HG03097 (cell line): ENCODE data around the gene PHF12.
"Not testable (repeated sequence)": the region's sequence is repeated elsewhere in the genome, so short reads cannot be mapped to it uniquely, and the experiment has no call there.

Source experiments
- ATAC-seq: cut with Tn5 transposase; IDR thresholded peaks from one replicate; pipeline ENCODE4 v1.9.1; 2021; ENCODE audit not compliant: unreplicated experiment, low FRiP score

PHF12 gene

GRCh38 chr17:28937044-28937729 is 14.1 kb downstream of the PHF12 start:
- ATAC-seq = no peak

DNA sequence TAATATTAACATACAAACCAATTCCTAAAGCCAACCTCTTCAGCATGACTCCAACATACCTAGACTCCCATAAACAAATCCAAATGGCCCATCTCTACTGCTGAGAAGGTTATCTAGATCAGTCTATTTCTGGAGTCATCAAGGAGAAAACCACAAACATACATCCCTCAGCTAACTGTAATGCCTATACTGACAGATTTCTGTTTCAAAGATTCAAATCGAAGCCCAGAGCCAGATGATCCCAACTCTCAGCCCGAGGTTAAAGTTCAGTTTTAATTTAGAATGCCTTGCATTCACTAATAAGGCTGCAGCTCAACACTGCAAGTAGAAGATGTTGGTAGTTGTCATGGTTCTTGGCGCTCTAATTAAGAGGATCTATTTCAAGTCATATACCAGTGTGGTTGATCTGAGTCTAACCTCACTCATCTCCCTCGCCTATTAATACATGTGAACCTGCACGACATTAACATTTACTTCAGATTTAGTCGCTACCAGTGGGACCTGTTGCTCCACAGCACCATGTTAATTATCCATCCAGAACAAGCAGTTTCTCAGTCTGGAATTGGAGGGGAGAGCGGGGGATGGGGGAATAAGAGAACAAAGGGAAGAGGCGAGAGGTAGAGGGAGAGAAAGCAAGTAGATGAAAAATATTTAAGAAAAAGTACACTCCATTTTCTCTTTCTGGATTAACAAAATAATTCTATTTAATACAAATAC is 15.4 kb downstream of the PHF12 start:
- ATAC-seq = no peak

- ATAC-seq = not testable (repeated sequence)
These were observed 16.8 kb downstream of the PHF12 start for GRCh38 chr17:28934508-28934907.

GRCh38 chr17:28929787-28930186 is 21.5 kb downstream of the PHF12 start:
- no peak for ATAC-seq

- ATAC-seq = no peak
These were observed 23.3 kb downstream of the PHF12 start for GRCh38 chr17:28928061-28928460.

DNA sequence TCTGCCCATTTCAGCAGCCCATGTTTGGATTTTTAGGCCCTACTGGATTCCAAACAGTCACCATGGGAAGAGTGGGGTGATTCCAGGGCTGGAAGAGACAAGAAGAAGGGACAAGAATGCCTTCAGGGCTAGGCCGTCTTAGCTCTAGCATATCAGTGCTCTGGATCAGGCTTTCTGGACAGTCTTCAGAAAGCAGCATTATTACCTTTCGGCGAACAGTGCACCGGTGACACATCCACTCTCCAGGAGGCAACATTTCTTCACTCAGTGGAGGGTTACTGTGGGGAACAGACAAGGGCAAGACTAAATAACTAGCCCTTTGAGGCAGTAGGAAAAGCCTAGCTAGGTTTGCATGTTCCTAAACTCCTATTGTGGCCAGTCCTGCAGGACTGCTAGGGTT is 24.5 kb downstream of the PHF12 start:
- no peak for ATAC-seq

- no peak for ATAC-seq
These were observed 25.0 kb downstream of the PHF12 start for GRCh38 chr17:28926366-28926765.

- ATAC-seq = peak; percentile 35
These were observed 25.4 kb downstream of the PHF12 start for GRCh38 chr17:28925912-28926365.

DNA sequence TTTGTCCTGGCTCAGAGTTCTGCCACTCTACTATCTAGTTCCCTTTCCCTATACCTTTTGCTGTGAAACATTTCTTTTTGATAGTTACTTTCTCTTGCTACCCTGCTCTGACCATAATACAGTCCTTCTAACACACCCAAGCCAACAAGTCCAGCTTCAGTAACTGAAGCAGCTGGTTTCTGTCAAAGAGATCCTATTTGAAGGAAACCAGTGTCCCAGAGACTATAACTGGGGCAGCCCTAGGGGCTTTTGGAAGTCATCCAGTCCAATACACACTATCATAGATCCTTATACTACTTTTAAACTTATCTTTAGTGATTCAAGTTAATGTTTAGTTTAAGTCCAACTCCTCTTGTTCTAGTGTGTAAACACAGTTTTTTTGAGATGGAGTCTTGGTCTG is 31.1 kb downstream of the PHF12 start:
- ATAC-seq = no peak

DNA sequence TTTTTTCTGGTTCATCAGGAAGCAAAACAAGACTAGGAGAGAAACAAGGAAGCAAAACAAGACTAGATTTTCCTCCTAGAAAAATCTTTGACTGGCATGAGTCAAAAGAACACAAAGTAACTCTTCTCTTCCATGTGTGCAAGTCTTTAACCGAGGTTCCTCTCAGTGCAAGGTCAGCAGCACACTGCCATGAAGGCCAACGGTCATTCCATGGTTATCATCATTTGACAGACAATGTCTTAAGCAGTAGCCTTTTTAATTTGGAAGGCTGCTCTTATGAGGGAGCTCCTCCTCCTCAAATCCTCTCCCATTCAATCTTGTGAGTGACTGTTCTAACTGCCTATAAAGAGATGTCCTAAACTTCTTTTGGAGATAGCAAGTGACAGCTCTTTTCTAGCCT is 33.0 kb downstream of the PHF12 start:
- no peak for ATAC-seq

- no peak for ATAC-seq
These were observed 33.9 kb downstream of the PHF12 start for GRCh38 chr17:28917465-28917864.

DNA sequence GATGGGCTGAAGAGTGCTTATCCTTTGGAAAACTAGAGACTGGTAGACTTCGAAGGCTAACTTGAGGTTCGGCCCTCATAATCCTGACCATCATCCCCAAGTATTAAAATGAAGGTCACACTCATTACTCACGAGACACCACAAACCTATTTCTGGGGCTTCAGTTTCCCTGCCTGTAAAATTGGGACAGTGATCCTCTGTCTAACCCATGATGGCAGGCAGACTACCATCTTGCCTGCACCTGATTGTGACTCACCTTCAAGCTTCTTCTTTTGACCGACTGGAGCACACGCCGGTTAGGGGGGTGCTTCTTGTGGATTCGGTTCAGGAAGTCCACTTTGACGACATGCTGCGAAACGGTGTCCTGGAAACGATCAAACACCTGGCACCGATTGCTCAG is 34.3 kb downstream of the PHF12 start:
- ATAC-seq = no peak

- no peak for ATAC-seq
These were observed 34.9 kb downstream of the PHF12 start for GRCh38 chr17:28916302-28916934.

- ATAC-seq = no peak
These were observed 38.4 kb downstream of the PHF12 start for GRCh38 chr17:28912938-28913333.

- ATAC-seq = no peak
These were observed 38.9 kb downstream of the PHF12 start for GRCh38 chr17:28912281-28912937.

- no peak for ATAC-seq
These were observed 39.8 kb downstream of the PHF12 start for GRCh38 chr17:28911411-28912045.

GRCh38 chr17:28910534-28910933 is 40.8 kb downstream of the PHF12 start:
- no peak for ATAC-seq

- ATAC-seq = no peak
These were observed 42.6 kb downstream of the PHF12 start for GRCh38 chr17:28908640-28909167.

DNA sequence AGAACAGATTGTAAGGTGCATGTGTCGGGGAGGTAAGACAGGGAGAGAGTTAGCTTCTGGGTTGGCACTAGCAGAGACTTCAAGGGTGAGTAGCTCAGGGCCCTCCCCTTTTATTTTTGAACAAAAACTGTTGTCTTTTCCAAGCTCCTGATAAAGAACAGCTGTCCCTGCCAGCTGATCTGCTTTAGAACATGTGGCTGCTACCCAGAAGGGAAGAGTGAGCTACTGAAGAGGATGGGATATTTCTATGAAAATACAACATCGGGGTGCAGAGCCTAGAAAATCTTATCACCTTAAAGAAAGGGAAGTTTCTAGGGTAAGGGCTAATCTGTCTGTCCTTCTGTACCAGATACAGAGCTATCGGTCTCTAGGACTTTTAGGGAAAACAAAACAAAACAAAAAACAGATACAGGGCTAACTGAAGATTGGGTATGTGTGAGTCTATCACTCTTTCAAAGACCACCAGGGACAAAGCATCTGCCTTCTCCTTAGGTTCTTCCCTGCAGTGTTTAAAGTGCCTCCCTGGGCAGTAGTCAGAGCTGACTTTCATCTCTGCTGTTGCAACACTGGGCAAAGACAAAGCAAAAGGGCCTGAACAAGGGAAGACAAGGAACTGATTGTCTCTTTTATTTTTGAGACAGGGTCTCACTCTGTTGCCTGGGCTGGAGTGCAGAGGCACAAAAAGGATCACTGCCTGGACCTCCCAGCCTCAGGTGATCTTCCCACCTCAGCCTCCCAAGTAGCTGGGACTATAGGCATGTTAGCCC is 43.4 kb downstream of the PHF12 start:
- no peak for ATAC-seq
